MCF 10A (cell line): ENCODE data around the gene TAS2R40. TPM values are rescaled to one million over a fixed set of nuclear protein-coding genes. Genes with fewer than 3 reads are reported as not detected.

Source experiments
- BruUV-seq: library from RNA; stranded (reverse); fragments of 400-500 nt; replicated peaks from 2 replicates; lab custom pipeline; 2021; lab: Mats Ljungman, UMichigan
- CTCF ChIA-PET: fragments of 300-600 bp; sonication (Branson Sonifier 250); formaldehyde crosslinking; extraction: SDS; loops from one replicate; lab custom pipeline; 2021; ENCODE audit warnings: antibody characterized with exemption, inconsistent platforms; lab: Yijun Ruan, JAX
- POLR2A ChIA-PET: fragments of 300-600, 350-650 bp; sonication (Branson Sonifier 250); formaldehyde crosslinking; extraction: SDS; loops from one replicate; lab custom pipeline; 2020; ENCODE audit warnings: antibody characterized with exemption, inconsistent platforms; lab: Yijun Ruan, JAX
- DNase-seq: peaks from one replicate; pipeline ENCODE4 v3.0.0-alpha.2; 2018; ENCODE audit not compliant: unreplicated experiment
- H3K27ac Mint-ChIP-seq: one replicate; pipeline ENCODE4 v1.8.0; 2022; ENCODE audit warnings: mild to moderate bottlenecking, low read depth, mixed read lengths; ENCODE audit not compliant: unreplicated experiment
- H3K27me3 Mint-ChIP-seq: one replicate; pipeline ENCODE4 v1.8.0; 2022; ENCODE audit warnings: mixed read lengths; ENCODE audit not compliant: insufficient read depth, unreplicated experiment
- H3K36me3 Mint-ChIP-seq: one replicate; pipeline ENCODE4 v1.8.0; 2022; ENCODE audit warnings: mild to moderate bottlenecking, moderate library complexity, mixed read lengths; ENCODE audit not compliant: insufficient read depth, unreplicated experiment
- H3K4me1 Mint-ChIP-seq: one replicate; pipeline ENCODE4 v1.8.0; 2022; ENCODE audit warnings: mixed read lengths; ENCODE audit not compliant: insufficient read depth, unreplicated experiment
- H3K4me3 Mint-ChIP-seq: one replicate; pipeline ENCODE4 v1.8.0; 2022; ENCODE audit warnings: mild to moderate bottlenecking, moderate library complexity, mixed read lengths; ENCODE audit not compliant: unreplicated experiment
- H3K9me3 Mint-ChIP-seq: one replicate; pipeline ENCODE4 v1.8.0; 2022; ENCODE audit warnings: mixed read lengths; ENCODE audit not compliant: unreplicated experiment
- intact Hi-C: fragments of 100-400 bp; cut with micrococcal nuclease; formaldehyde crosslinking; loops from 2 replicates; pipeline ENCODE4 v1.14.1; 2022
- total RNA-seq: library from RNA; stranded (reverse); gene quantifications from 2 replicates; pipeline ENCODE4 v1.2.3, GENCODE V29; 2022
- TF ChIP-seq, protein P1 (sequence below): fragments of 200-600 bp; IDR thresholded peaks from one replicate; pipeline ENCODE4 v1.8.0; 2022; ENCODE audit warnings: antibody characterized with exemption, mild to moderate bottlenecking; ENCODE audit not compliant: unreplicated experiment

TAS2R40 gene
- total RNA-seq, 1 experiment from 2014 or later, result not detected

DNA sequence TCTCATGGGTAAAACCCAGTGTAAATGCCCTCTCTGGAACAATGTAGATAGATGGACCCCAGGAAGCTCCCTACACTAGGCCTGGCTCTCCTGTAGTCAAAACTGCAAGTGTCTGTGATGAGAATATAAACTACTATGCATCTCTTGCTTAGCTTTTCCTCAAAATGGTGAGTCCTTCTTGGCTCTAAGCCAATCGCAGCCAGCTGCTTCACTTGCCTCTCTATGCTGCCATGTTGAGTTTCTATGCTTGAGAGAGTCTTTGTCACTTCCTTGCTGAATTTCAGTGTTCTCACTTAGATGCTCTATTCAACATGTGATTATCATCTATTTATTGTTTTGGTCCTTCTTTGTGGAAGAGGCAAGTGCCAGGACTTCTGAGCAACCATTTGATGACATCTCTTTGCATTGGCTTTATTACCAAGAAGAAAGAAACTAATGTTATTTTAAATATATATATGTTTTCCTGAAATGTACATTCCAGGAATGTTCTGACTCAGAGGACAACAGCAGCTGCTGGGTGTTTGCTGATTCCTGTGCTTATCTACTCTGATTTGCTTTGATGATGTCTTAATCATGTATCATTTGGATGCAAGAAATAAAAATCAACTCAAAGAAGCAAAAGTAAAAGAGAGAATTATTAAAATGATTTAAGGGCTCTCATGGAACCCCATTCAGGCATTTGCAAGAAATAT, 16.6 kb downstream of the TAS2R40 start:
- H3K4me1 Mint-ChIP-seq, result peaks cover 15% of the 10 kb centered on the region
- CTCF ChIA-PET, result interaction anchor here (0.6 to 6.4 kb wide), 9 partner anchors 18 to 616 kb away, joined by 3 to 131 read pairs (median 20); partner anchors contain the start of genes EPHA1 and TAS2R40
- intact Hi-C loops, result no loop called here

DNA sequence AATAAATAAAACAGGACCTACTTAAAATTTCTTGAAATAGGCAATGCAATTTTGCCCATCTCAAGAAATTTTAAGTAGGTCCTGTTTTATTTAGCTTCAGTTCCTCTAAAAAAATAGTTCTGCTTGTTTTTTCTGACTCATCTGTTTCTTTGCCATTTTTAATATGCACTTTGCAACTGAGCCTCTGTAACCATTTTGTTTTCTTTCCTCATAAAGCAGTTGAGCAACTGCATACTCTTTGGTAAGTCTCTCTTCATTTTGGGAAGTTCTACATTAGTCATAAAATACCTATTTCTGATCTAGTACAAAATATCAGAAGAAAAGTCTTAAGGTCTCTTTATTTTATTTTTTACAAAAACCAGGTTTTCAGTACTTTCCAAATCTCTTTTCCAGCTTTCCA, 18.0 kb downstream of the TAS2R40 start:
- Mint-ChIP-seq H3K36me3 (no peaks in the 10 kb centered on the region), H3K9me3 (peaks cover 13% of the 10 kb centered on the region), H3K4me1 (peaks cover 15% of the 10 kb centered on the region), H3K27ac (peak overlapping the region; percentile 39), H3K4me3 (no peak overlapping the region), H3K27me3 (peaks cover 28% of the 10 kb centered on the region)
- ChIA-PET POLR2A (interaction anchor here (0.6 to 2.0 kb wide), 12 partner anchors 21 to 651 kb away, joined by 3 to 13 read pairs (median 4); partner anchors contain the start of genes CASP2 and GSTK1), CTCF (interaction anchor here (0.5 to 6.4 kb wide), 55 partner anchors 8 to 1054 kb away, joined by 3 to 131 read pairs (median 7); partner anchors contain the start of genes CASP2, CLCN1, EPHA1 and GSTK1)
- TF ChIP-seq, protein P1, sequence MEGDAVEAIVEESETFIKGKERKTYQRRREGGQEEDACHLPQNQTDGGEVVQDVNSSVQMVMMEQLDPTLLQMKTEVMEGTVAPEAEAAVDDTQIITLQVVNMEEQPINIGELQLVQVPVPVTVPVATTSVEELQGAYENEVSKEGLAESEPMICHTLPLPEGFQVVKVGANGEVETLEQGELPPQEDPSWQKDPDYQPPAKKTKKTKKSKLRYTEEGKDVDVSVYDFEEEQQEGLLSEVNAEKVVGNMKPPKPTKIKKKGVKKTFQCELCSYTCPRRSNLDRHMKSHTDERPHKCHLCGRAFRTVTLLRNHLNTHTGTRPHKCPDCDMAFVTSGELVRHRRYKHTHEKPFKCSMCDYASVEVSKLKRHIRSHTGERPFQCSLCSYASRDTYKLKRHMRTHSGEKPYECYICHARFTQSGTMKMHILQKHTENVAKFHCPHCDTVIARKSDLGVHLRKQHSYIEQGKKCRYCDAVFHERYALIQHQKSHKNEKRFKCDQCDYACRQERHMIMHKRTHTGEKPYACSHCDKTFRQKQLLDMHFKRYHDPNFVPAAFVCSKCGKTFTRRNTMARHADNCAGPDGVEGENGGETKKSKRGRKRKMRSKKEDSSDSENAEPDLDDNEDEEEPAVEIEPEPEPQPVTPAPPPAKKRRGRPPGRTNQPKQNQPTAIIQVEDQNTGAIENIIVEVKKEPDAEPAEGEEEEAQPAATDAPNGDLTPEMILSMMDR, result no peak
- DNase-seq, result peak; percentile 68
- intact Hi-C loops, result loop anchor here (1.0 to 2.0 kb wide), 4 partner anchors 61 to 176 kb away; partner anchors contain the start of gene ZYX
- BruUV-seq, result no TSS peak

More for the DNA sequence above, 16.6 kb downstream of the TAS2R40 start:
- TF ChIP-seq, protein P1, result no peak
- Mint-ChIP-seq H3K4me3 (no peak overlapping the region), H3K27me3 (peaks cover 28% of the 10 kb centered on the region), H3K27ac (no peak overlapping the region), H3K9me3 (peaks cover 13% of the 10 kb centered on the region), H3K36me3 (no peaks in the 10 kb centered on the region)
- BruUV-seq, result no TSS peak
- POLR2A ChIA-PET, result no interaction called here
- no peak for DNase-seq

DNA sequence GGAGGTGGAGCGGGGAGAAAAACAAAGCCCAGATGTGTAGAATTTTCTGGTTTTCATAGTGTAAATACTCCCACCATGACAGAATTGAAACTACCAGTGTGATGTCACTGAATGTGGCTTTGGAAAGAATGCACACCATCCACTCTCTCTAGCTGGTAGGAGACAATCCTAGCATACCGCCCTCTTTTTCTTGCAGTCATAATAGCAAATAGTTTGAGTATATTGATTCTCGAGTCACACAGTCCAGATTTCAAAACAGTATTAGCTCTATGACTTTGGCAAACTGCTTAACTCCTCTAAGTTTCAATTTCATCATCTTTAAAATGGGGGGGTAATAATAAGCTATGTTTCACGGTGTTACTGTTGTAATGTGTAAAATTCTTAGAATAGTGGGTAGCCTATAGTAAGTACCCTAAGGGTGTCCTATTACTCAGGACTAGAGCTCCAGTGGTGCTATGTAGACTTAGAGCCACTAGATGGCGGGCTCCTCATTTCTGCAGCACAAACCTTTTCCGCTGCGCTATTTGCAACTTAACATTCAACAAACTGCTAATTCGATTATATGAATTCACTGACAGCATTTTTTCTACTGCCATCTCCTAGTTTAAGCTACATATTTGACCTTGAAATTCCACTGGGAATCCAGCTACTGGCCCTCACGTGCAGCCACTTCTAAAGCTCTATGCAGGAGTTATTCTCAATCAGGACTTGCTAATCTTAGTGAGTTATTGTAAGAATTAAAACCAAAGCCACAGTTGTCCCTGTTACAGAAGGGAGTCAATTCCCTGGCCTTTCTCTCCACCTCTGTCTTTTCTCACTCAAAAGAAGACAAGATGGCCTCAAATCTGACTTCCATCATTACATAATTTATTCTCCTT, 18.7 kb downstream of the TAS2R40 start:
- no peaks in the 10 kb centered on the region for H3K36me3 Mint-ChIP-seq
- TF ChIP-seq, protein P1, result peak; percentile 92
- peak overlapping the region; percentile 7 for H3K4me3 Mint-ChIP-seq
- DNase-seq, result peak; percentile 82
- CTCF ChIA-PET, result interaction anchor here (0.5 to 6.4 kb wide), 74 partner anchors 8 to 1151 kb away, joined by 3 to 131 read pairs (median 5); partner anchors contain the start of genes CASP2, CLCN1, EPHA1 and GSTK1
- H3K27ac Mint-ChIP-seq, result peak overlapping the region; percentile 39
- H3K27me3 Mint-ChIP-seq, result peaks cover 21% of the 10 kb centered on the region
- POLR2A ChIA-PET, result interaction anchor here (0.6 to 2.0 kb wide), 15 partner anchors 8 to 183 kb away, joined by 3 to 13 read pairs (median 4); partner anchors contain the start of genes CASP2 and GSTK1
- H3K9me3 Mint-ChIP-seq, result peaks cover 13% of the 10 kb centered on the region
- intact Hi-C loops, result loop anchor here (1.0 to 2.0 kb wide), 4 partner anchors 60 to 176 kb away; partner anchors contain the start of gene ZYX
- peaks cover 21% of the 10 kb centered on the region for H3K4me1 Mint-ChIP-seq
- no TSS peak for BruUV-seq
